MM.1S (cell line): ENCODE results near the gene CLEC16A.

ENCODE experiments used
- DNase-seq: peaks from one replicate; pipeline ENCODE4 v3.0.0-alpha.2; 2015
- H2AFZ ChIP-seq: fragments of 300-600 bp; sonication (generic); 2 replicates; pipeline ENCODE4 v1.6.0; 2016; ENCODE audit warnings: antibody characterized with exemption, low read length
- H3F3A ChIP-seq: fragments of 300-600 bp; sonication (generic); 2 replicates; pipeline ENCODE4 v1.6.1; 2016; ENCODE audit warnings: mild to moderate bottlenecking, antibody characterized with exemption, low read length, moderate library complexity, mixed read lengths; ENCODE audit not compliant: insufficient read depth
- H3K27ac ChIP-seq: fragments of 300-600 bp; sonication (generic); 2 replicates; pipeline ENCODE4 v1.5.1; 2016; ENCODE audit warnings: mild to moderate bottlenecking, low read length
- H3K27me3 ChIP-seq: fragments of 300-600 bp; sonication (generic); replicated peaks from 2 replicates; pipeline ENCODE4 v1.6.0; 2016; ENCODE audit warnings: low read length; ENCODE audit not compliant: insufficient read depth
- H3K36me3 ChIP-seq: fragments of 300-600 bp; sonication (generic); replicated peaks from 2 replicates; pipeline ENCODE4 v1.6.1; 2016; ENCODE audit warnings: mild to moderate bottlenecking, low read length, mixed read lengths; ENCODE audit not compliant: insufficient read depth
- H3K4me1 ChIP-seq: fragments of 300-600 bp; sonication (generic); 2 replicates; pipeline ENCODE4 v1.6.1; 2016; ENCODE audit warnings: low read length, mixed read lengths
- H3K4me2 ChIP-seq: fragments of 300-600 bp; sonication (generic); 2 replicates; pipeline ENCODE4 v1.6.0; 2016; ENCODE audit warnings: low read depth, low read length
- H3K4me3 ChIP-seq: fragments of 300-600 bp; sonication (generic); 2 replicates; pipeline ENCODE4 v1.5.1; 2016; ENCODE audit warnings: low read length, mixed read lengths
- H3K79me2 ChIP-seq: fragments of 300-600 bp; sonication (generic); 2 replicates; pipeline ENCODE4 v1.6.1; 2016; ENCODE audit warnings: mixed run types, low read length, mixed read lengths
- H3K9ac ChIP-seq: fragments of 300-600 bp; sonication (generic); 2 replicates; pipeline ENCODE4 v1.6.1; 2016; ENCODE audit warnings: low read length, mixed read lengths
- H3K9me2 ChIP-seq: fragments of 300-600 bp; sonication (generic); replicated peaks from 2 replicates; pipeline ENCODE4 v1.6.1; 2016; ENCODE audit warnings: mild to moderate bottlenecking, low read length, mixed read lengths; ENCODE audit not compliant: insufficient read depth
- H3K9me3 ChIP-seq: fragments of 300-600 bp; sonication (generic); replicated peaks from 2 replicates; pipeline ENCODE4 v1.6.1; 2016; ENCODE audit warnings: mild to moderate bottlenecking, low read length, mixed read lengths; ENCODE audit not compliant: insufficient read depth
- H4K20me1 ChIP-seq: fragments of 300-600 bp; sonication (generic); 2 replicates; pipeline ENCODE4 v1.6.1; 2016; ENCODE audit warnings: mild to moderate bottlenecking, low read length, moderate library complexity, mixed read lengths; ENCODE audit not compliant: insufficient read depth
- EZH2 ChIP-seq: fragments of 300-600 bp; sonication (generic); optimal IDR thresholded peaks from 2 replicates; pipeline ENCODE3; 2017; ENCODE audit warnings: low read depth, mild to moderate bottlenecking, antibody characterized with exemption, low read length, mixed read lengths
- EZH2phosphoT487 ChIP-seq: fragments of 300-600 bp; sonication (generic); IDR thresholded peaks from 2 replicates; pipeline ENCODE4 v1.6.1; 2018; ENCODE audit warnings: antibody characterized with exemption, low read length
- TF ChIP-seq, protein P1 (sequence below): fragments of 300-600 bp; sonication (generic); IDR thresholded peaks from 2 replicates; pipeline ENCODE4 v1.5.1; 2016; ENCODE audit warnings: antibody characterized with exemption, low read length, mixed read lengths

CLEC16A gene

GRCh38 chr16:11035096-11035495 is 90.7 kb downstream of the CLEC16A start:
- Histone ChIP-seq H3F3A (no peaks in the 10 kb centered on the region), H3K4me1 (peaks cover 9% of the 10 kb centered on the region), H3K79me2 (no peaks in the 10 kb centered on the region), H3K9ac (no peak overlapping the region), H3K27ac (no peak overlapping the region), H3K4me3 (no peak overlapping the region), H3K9me2 (no peaks in the 10 kb centered on the region), H3K4me2 (no peak overlapping the region), H2AFZ (no peak overlapping the region), H4K20me1 (no peaks in the 10 kb centered on the region), H3K27me3 (no peaks in the 10 kb centered on the region), H3K36me3 (no peaks in the 10 kb centered on the region), H3K9me3 (no peaks in the 10 kb centered on the region)
- peak; percentile 27 for DNase-seq
- TF ChIP-seq EZH2 (no peak), EZH2phosphoT487 (no peak)
- TF ChIP-seq, protein P1, sequence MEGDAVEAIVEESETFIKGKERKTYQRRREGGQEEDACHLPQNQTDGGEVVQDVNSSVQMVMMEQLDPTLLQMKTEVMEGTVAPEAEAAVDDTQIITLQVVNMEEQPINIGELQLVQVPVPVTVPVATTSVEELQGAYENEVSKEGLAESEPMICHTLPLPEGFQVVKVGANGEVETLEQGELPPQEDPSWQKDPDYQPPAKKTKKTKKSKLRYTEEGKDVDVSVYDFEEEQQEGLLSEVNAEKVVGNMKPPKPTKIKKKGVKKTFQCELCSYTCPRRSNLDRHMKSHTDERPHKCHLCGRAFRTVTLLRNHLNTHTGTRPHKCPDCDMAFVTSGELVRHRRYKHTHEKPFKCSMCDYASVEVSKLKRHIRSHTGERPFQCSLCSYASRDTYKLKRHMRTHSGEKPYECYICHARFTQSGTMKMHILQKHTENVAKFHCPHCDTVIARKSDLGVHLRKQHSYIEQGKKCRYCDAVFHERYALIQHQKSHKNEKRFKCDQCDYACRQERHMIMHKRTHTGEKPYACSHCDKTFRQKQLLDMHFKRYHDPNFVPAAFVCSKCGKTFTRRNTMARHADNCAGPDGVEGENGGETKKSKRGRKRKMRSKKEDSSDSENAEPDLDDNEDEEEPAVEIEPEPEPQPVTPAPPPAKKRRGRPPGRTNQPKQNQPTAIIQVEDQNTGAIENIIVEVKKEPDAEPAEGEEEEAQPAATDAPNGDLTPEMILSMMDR = no peak

GRCh38 chr16:11036040-11036439 is 91.7 kb downstream of the CLEC16A start:
- H3K9me3 ChIP-seq = no peaks in the 10 kb centered on the region
- H3K79me2 ChIP-seq = no peaks in the 10 kb centered on the region
- H3K4me3 ChIP-seq = no peak overlapping the region
- H3K27ac ChIP-seq = no peak overlapping the region
- no peaks in the 10 kb centered on the region for H4K20me1 ChIP-seq
- H3K9me2 ChIP-seq = no peaks in the 10 kb centered on the region
- H3K27me3 ChIP-seq = no peaks in the 10 kb centered on the region
- TF ChIP-seq EZH2 = no peak
- TF ChIP-seq, protein P1 = no peak
- TF ChIP-seq EZH2phosphoT487 = no peak
- H3K4me1 ChIP-seq = peaks cover 9% of the 10 kb centered on the region
- H3F3A ChIP-seq = no peaks in the 10 kb centered on the region
- no peak overlapping the region for H2AFZ ChIP-seq
- H3K9ac ChIP-seq = no peak overlapping the region
- no peak overlapping the region for H3K4me2 ChIP-seq
- no peak for DNase-seq
- H3K36me3 ChIP-seq = no peaks in the 10 kb centered on the region

DNA sequence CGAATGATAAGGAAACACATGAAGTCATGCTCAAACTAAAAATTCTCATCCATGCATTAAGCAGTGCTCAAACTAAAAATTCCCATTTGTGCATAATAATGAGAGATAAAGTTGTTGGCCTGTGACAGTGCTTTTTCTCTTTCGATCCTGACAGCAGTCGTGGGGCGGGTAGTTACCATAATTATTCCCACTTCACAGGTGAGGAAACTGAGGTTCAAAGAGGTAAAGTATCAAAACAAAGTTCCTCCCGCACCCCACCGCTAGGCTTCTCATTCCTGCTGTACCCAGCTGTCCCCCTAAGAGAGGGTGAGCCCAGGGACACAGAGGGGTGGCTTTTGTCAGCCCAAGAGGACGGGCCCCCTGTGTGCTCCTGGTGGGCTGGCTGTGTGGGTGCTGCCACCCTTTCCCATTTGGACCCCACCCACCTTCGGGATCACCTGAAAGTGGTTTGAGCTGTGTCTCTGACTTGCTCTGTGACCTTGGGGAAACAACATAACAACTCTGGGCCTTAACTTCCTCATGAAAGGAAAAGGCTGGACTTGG is 92.6 kb downstream of the CLEC16A start:
- no peak overlapping the region for H3K9ac ChIP-seq
- no peak overlapping the region for H3K4me3 ChIP-seq
- TF ChIP-seq, protein P1 = no peak
- TF ChIP-seq EZH2 (no peak), EZH2phosphoT487 (no peak)
- H3K9me3 ChIP-seq = no peaks in the 10 kb centered on the region
- H3K27ac ChIP-seq = no peak overlapping the region
- DNase-seq = no peak
- H3K9me2 ChIP-seq = no peaks in the 10 kb centered on the region
- no peaks in the 10 kb centered on the region for H3K36me3 ChIP-seq
- H3K79me2 ChIP-seq = no peaks in the 10 kb centered on the region
- no peak overlapping the region for H2AFZ ChIP-seq
- no peaks in the 10 kb centered on the region for H4K20me1 ChIP-seq
- H3K4me1 ChIP-seq = peaks cover 9% of the 10 kb centered on the region
- no peaks in the 10 kb centered on the region for H3K27me3 ChIP-seq
- H3K4me2 ChIP-seq = no peak overlapping the region
- no peaks in the 10 kb centered on the region for H3F3A ChIP-seq
